Transverse colon (tissue), 4 donors: ENCODE results near the gene TNP2. TPM values are rescaled to one million over a fixed set of nuclear protein-coding genes. Genes with fewer than 3 reads are reported as not detected.

Source experiments
- DNase-seq: peaks from one replicate; pipeline ENCODE4 v3.0.0-alpha.2; 2019
- H3K27ac ChIP-seq, 4 donors: fragments of 200-600 bp; sonication (generic); 2 replicates each; pipeline ENCODE4 v1.5.1; 2016 to 2018; ENCODE audit warnings: inconsistent platforms in 4 of 4
- H3K27me3 ChIP-seq: fragments of 200-600 bp; sonication (generic); 2 replicates; pipeline ENCODE4 v1.5.1; 2017; ENCODE audit warnings: inconsistent platforms
- H3K36me3 ChIP-seq, 4 donors: fragments of 200-600 bp; sonication (generic); 2 replicates each; pipeline ENCODE4 v1.5.1; 2017 to 2019; ENCODE audit warnings: inconsistent platforms in 4 of 4
- H3K4me1 ChIP-seq, 4 donors: fragments of 200-600 bp; sonication (generic); 2 replicates each; pipeline ENCODE4 v1.5.1; 2017 to 2020; ENCODE audit warnings: inconsistent platforms in 4 of 4
- H3K4me3 ChIP-seq, 4 donors: fragments of 200-600 bp; sonication (generic); 1 replicate in 1 of 4; 2 replicates in 3 of 4; pipeline versions ENCODE4 v1.5.1 to v1.6.1; 2017 to 2019; ENCODE audit warnings: inconsistent platforms in 4 of 4
- H3K9me3 ChIP-seq, 2 donors: fragments of 200-600 bp; sonication (generic); 2 replicates each; pipeline ENCODE4 v1.5.1; 2017 to 2019; ENCODE audit warnings: inconsistent platforms in 2 of 2
- EP300 ChIP-seq: sonication (generic); formaldehyde crosslinking; IDR thresholded peaks from one replicate; pipeline ENCODE4 v1.6.1; 2017; ENCODE audit warnings: antibody characterized with exemption, low read depth
- POLR2A ChIP-seq: fragments of 450-650 bp; IDR thresholded peaks from one replicate; pipeline ENCODE4 v1.6.1; 2016; ENCODE audit warnings: antibody characterized with exemption, mild to moderate bottlenecking, moderate library complexity
- POLR2AphosphoS5 ChIP-seq, 3 donors: sonication (generic); formaldehyde crosslinking; IDR thresholded peaks; one replicate each; pipeline ENCODE4 v1.6.1; 2016; ENCODE audit warnings: antibody characterized with exemption in 3 of 3
- WGBS, 2 donors: methylation state at CpG; one replicate each; pipeline ENCODE4 v1.1.5; 2018; ENCODE audit warnings: low coverage in 1 of 2; 5-methylcytosine and 5-hydroxymethylcytosine counted together
- in situ Hi-C, 4 donors: fragments of 200-750 bp; cut with MboI; loops; one replicate each; pipeline versions ENCODE4 v1.15.0 to v1.15.1; 2017; ENCODE audit warnings: low sequenced_read_pairs in 3 of 4, low pct_ligation_motif_present in 1 of 4, low pct_unique_long_range_greater_than_20kb in 1 of 4
- intact Hi-C: fragments of 100-400 bp; cut with DNase I; formaldehyde crosslinking; loops from one replicate; pipeline ENCODE4 v1.15.1; 2023; ENCODE audit warnings: low total_unique reads
- total RNA-seq, 4 donors: library from RNA; depleted of rRNA; stranded (reverse); fragments of >200 nt; gene quantifications; one replicate each; pipeline ENCODE4 v1.1.0, GENCODE V29; 2016
- TF ChIP-seq, protein P1 (sequence below), 5 experiments: fragments of 200-600 bp in 3 of 5; fragments of 450-650 bp in 2 of 5; sonication (generic) in 3 of 5; IDR thresholded peaks; 1 replicate in 2 of 5; 2 replicates in 3 of 5; pipeline ENCODE4 v1.5.1; 2016 to 2017; ENCODE audit warnings: antibody characterized with exemption in 5 of 5, inconsistent platforms in 3 of 5, mild to moderate bottlenecking in 2 of 5, moderate library complexity in 1 of 5

Gene TNP2
- total RNA-seq, 4 donors from 2014 or later = not detected

DNA sequence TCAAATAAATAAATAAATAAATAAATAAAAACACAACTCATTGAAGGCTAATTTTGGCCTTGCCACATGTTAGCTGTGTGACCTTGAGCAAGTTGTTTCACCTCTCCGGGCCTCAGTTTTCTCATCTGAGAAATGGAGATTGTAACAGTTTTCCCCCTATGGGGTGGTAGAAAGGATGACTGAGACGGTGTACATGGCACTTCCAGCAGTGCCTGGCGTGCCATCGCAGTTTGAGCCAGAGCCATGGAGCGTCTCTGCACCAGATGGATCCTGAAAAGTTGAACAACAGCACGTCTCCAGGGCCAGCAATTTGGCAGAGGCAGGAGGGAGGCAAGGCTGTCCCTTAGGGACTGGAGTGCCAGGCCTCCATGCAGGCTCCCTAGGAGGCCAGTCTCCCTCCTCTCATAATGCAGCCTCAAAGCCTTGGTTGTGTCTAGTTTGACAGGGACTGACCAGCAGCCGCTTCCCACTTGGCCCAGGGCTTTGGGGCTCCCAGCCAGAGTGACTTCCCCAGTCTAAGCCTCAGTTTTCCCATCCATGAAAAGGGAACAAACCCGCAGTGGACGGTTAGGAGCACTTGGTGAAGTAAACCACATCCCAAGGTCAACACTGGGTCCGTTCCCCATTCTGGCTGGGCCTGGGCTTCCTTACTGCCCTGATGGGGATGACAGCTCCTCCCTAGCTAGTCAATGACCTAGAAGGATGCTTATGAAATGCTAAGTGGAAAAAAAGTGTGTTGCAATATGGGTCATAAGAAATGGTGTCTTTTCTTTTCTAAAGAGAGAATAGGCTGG lies 32.5 kb downstream of the TNP2 start:
- H3K4me1 ChIP-seq = peaks cover 0 to 10% (median 4%) of the 10 kb centered on the region in 4 donors
- in situ Hi-C loops = no loop called here
- H3K27ac ChIP-seq = no peak overlapping the region
- no peaks in the 10 kb centered on the region for H3K9me3 ChIP-seq
- intact Hi-C loops = no loop called here
- no peaks in the 10 kb centered on the region for H3K27me3 ChIP-seq
- DNase-seq = no peak
- H3K36me3 ChIP-seq = no peaks in the 10 kb centered on the region
- WGBS, 2 donors = 81 to 94% methylated on average over 2 to 10 of the region's 10 CpGs
- no peak overlapping the region for H3K4me3 ChIP-seq
- TF ChIP-seq POLR2AphosphoS5 (IDR thresholded peaks at IDR 0.05) = no peak
- TF ChIP-seq, protein P1, sequence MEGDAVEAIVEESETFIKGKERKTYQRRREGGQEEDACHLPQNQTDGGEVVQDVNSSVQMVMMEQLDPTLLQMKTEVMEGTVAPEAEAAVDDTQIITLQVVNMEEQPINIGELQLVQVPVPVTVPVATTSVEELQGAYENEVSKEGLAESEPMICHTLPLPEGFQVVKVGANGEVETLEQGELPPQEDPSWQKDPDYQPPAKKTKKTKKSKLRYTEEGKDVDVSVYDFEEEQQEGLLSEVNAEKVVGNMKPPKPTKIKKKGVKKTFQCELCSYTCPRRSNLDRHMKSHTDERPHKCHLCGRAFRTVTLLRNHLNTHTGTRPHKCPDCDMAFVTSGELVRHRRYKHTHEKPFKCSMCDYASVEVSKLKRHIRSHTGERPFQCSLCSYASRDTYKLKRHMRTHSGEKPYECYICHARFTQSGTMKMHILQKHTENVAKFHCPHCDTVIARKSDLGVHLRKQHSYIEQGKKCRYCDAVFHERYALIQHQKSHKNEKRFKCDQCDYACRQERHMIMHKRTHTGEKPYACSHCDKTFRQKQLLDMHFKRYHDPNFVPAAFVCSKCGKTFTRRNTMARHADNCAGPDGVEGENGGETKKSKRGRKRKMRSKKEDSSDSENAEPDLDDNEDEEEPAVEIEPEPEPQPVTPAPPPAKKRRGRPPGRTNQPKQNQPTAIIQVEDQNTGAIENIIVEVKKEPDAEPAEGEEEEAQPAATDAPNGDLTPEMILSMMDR (IDR thresholded peaks at IDR 0.05) = no peak
- no peak for TF ChIP-seq POLR2A
- no peak for TF ChIP-seq EP300

DNA sequence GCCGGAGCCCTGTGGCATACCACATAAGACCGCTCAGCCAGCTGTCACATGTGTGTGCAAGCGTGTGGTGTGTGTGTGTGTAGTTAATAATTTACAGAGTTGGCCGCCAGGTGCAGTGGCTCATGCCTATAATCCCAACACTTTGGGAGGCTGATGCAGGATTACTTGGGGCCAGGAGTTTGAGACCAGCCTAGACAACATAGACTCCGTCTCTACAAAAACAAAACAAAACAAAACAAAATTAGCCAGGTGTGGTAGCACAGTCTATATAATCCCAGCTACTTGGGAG lies 33.5 kb downstream of the TNP2 start:
- Histone ChIP-seq H3K4me1 (peaks cover 0 to 11% (median 5%) of the 10 kb centered on the region in 4 donors), H3K27me3 (no peaks in the 10 kb centered on the region), H3K27ac (no peak overlapping the region), H3K9me3 (no peaks in the 10 kb centered on the region), H3K4me3 (no peak overlapping the region), H3K36me3 (no peaks in the 10 kb centered on the region)
- in situ Hi-C loops (no loop called here), intact Hi-C loops (no loop called here)
- TF ChIP-seq EP300 (no peak), POLR2A (no peak), POLR2AphosphoS5 (IDR thresholded peaks at IDR 0.05) (no peak)
- TF ChIP-seq, protein P1 (IDR thresholded peaks at IDR 0.05) = no peak
- DNase-seq = peak; percentile 43
- 62 to 75% methylated on average over 1 to 5 of the region's 5 CpGs for WGBS, 2 donors

DNA sequence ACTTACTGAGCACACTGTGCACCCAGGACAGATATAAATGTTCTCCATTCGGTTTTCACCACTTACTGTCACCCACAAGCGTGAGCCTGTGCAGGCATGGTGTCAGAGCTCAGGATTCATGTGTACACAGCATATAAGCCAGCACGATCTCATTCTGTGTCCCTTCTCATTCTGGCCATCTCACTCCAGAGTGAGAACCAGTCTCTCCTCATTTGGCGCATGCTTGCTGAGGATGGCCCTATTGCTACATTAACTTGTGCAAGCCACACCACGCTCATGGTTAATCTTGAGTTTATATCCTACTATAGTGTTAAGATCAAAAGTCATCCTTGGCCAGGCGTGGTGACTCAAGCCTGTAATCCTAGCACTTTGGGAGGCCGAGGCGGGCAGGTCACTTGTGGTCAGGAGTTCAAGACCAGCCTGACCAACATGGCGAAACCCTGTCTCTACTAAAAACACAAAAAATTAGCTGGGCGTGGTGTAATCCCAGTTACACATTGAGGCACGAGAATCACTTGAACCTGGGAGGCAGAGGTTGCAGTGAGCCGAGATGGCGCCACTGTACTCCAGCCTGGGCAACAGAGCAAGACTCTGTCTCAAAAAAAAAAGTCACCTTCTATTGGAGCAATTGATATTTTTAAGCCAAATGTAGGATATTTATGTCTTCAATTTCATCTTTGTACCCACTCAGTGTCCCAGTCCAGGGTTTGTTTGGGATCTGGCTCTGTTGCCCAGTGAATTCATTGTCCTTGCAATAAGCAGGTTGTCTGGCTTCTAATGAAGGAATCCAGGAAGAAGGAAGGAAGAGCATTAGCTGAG lies 34.0 kb downstream of the TNP2 start:
- no peaks in the 10 kb centered on the region for H3K36me3 ChIP-seq
- peak overlapping the region in 1 of 4 donors; percentile 41 for H3K27ac ChIP-seq
- TF ChIP-seq POLR2AphosphoS5 (IDR thresholded peaks at IDR 0.05) (no peak), POLR2A (peak; percentile 14), EP300 (no peak)
- TF ChIP-seq, protein P1 (IDR thresholded peaks at IDR 0.05) = no peak
- WGBS, 2 donors = 84 to 85% methylated on average over 6 to 13 of the region's 13 CpGs
- H3K4me1 ChIP-seq = peaks cover 0 to 11% (median 5%) of the 10 kb centered on the region in 4 donors
- no peak for DNase-seq
- in situ Hi-C loops (no loop called here), intact Hi-C loops (no loop called here)
- H3K27me3 ChIP-seq = no peaks in the 10 kb centered on the region
- no peak overlapping the region for H3K4me3 ChIP-seq
- H3K9me3 ChIP-seq = no peaks in the 10 kb centered on the region

DNA sequence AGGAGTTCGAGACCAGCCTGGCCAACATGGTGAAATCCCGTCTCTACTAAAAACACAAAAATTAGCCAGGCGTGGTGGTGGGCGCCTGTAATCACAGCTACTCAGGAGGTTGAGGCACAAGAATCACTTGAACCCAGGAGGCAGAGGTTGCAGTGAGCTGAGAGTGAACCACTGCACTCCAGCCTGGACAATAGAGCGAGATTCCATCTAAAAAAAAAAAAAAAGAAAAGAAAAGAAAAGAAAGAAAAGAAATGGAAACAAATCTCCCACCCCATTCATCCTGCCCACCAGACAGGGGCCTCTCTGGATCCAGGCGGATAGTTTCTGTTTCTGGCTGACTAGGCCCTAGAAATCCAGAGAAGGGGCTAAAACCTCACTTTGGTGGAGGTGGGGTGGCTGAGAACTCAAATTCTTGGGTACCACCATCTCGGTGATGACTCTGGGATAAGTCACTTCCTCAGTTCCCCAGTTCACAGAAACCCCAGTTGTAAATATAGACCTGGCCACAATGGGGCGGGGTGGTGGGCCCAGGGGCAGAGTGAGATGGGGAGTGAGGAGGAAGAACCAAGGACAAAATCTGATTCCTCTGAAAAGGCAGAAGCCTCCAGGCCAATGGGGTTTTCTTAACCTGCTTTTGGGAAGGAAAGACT lies 35.3 kb downstream of the TNP2 start:
- TF ChIP-seq, protein P1 (IDR thresholded peaks at IDR 0.05) = no peak
- TF ChIP-seq POLR2A (no peak), EP300 (no peak), POLR2AphosphoS5 (IDR thresholded peaks at IDR 0.05) (no peak)
- peaks cover 0 to 11% (median 5%) of the 10 kb centered on the region in 4 donors for H3K4me1 ChIP-seq
- no peaks in the 10 kb centered on the region for H3K36me3 ChIP-seq
- DNase-seq = peak; percentile 34
- in situ Hi-C loops (no loop called here), intact Hi-C loops (no loop called here)
- H3K27ac ChIP-seq = peak overlapping the region; percentile 50 to 59 (median 54)
- WGBS, 2 donors = 74% methylated on average over 8 of the region's 8 CpGs; no CpG with 5 or more reads in 1 of the 2 donors
- no peaks in the 10 kb centered on the region for H3K9me3 ChIP-seq
- H3K4me3 ChIP-seq = no peak overlapping the region
- no peaks in the 10 kb centered on the region for H3K27me3 ChIP-seq
